SK-N-MC (cell line): ENCODE data around the gene GNE.

Experiments
- EZH2 ChIP-seq: fragments of 200-600 bp; sonication (generic); IDR thresholded peaks from one replicate; pipeline ENCODE4 v1.6.1; 2017; ENCODE audit warnings: antibody characterized with exemption
- FOXP2 ChIP-seq: optimal IDR thresholded peaks from 2 replicates; pipeline ENCODE3; 2011; ENCODE audit warnings: mild to moderate bottlenecking, moderate library complexity; ENCODE audit not compliant: insufficient read depth; ENCODE audit errors: extremely low read length, control extremely low read depth
- POLR2AphosphoS5 ChIP-seq: IDR thresholded peaks from 2 replicates; pipeline ENCODE4 v1.6.1; 2012; ENCODE audit warnings: mild to moderate bottlenecking, low read depth, low read length, borderline replicate concordance

- TF ChIP-seq POLR2AphosphoS5 (no peak), EZH2 (no peak), FOXP2 (no peak)
These were observed 49.6 kb downstream of the GNE start for GRCh38 chr9:36208521-36209253.
